Stimulated activated naive CD8-positive, alpha-beta T cell treated with anti-CD3 and anti-CD28 coated beads, Interleukin-15, Interleukin-2, amounts not matched to agents 100 ng/mL and 50 ng/mL, for 24 hours (primary cell): Measurements from ENCODE around the gene YAP1.
"Not testable (repeated sequence)": the region's sequence is repeated elsewhere in the genome, so short reads cannot be mapped to it uniquely, and the experiment has no call there.

Source experiments
- H3K27ac Mint-ChIP-seq: one replicate; pipeline ENCODE4 v1.8.0; 2021; ENCODE audit warnings: mild to moderate bottlenecking, mixed read lengths
- H3K27me3 Mint-ChIP-seq: one replicate; pipeline ENCODE4 v1.8.0; 2021; ENCODE audit warnings: mixed read lengths
- H3K36me3 Mint-ChIP-seq: one replicate; pipeline ENCODE4 v1.8.0; 2021; ENCODE audit warnings: low read depth, mixed read lengths
- H3K4me1 Mint-ChIP-seq: one replicate; pipeline ENCODE4 v1.8.0; 2021; ENCODE audit warnings: low read depth, mixed read lengths
- H3K4me3 Mint-ChIP-seq: one replicate; pipeline ENCODE4 v1.8.0; 2021; ENCODE audit warnings: mild to moderate bottlenecking, mixed read lengths
- H3K9me3 Mint-ChIP-seq: one replicate; pipeline ENCODE4 v1.8.0; 2021; ENCODE audit warnings: mixed read lengths

YAP1 gene

DNA sequence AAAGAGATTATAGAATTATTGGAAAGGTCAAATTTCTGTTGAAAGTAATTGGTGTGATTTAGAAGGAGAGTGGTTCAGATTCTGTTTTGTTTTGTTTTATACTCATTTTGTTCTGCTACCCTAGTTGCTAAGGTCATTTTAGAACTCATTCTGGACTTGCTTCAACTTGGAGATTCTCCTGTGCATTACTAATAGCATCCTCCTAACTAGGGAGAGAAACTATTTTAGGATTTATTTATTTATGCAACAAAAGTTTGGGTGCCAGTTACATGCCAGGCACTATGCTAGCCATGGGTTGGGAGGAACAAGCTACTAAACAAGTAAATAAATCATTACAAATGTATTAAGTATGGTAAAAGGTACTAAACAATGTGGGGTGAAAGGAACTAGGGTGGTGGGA, 84.0 kb downstream of the YAP1 start:
- Mint-ChIP-seq H3K27me3 (peaks cover 29% of the 10 kb centered on the region), H3K36me3 (no peaks in the 10 kb centered on the region), H3K27ac (no peak overlapping the region), H3K9me3 (no peaks in the 10 kb centered on the region), H3K4me3 (no peak overlapping the region), H3K4me1 (no peaks in the 10 kb centered on the region)

DNA sequence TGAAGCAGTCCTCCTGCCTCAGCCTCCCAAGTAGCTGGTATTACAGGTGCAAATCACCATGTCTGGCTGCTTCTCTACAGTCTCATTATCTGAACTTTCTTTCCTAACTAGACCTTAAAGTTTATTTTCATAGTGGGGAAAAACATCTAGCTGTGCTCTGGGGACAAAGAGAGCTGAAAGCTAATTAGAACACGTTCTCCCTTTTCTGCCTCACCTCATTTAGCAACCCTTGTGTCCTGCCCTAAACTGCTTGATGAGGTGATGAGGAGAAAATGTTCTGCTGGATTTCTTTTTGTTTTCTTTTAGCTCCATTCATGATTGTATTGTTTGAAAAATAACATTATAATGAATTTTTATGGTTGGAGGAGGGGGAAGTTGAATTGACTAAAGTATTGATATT, 84.7 kb downstream of the YAP1 start:
- H3K4me3 Mint-ChIP-seq: no peak overlapping the region
- no peaks in the 10 kb centered on the region for H3K9me3 Mint-ChIP-seq
- H3K27me3 Mint-ChIP-seq: peaks cover 31% of the 10 kb centered on the region
- no peak overlapping the region for H3K27ac Mint-ChIP-seq
- no peaks in the 10 kb centered on the region for H3K36me3 Mint-ChIP-seq
- H3K4me1 Mint-ChIP-seq: no peaks in the 10 kb centered on the region

DNA sequence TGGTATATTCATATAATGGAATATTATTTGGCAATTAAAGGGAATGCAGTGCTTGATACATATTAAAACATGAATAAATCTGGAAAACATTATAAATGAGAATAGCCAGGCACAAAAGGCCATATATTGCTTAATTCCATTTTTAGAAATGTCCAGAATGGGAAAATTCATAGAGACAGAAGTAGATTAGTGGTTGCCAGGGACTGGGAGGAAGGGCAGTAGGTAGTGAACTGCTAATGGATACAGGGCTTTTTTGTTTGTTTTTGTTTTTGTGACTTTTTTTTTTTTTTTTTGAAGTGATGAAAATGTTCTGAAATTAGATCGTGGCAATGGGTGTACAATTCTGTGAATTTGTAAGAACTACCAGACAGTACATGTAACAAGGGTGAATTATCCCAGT, 86.1 kb downstream of the YAP1 start:
- Mint-ChIP-seq H3K4me1 (no peaks in the 10 kb centered on the region), H3K27ac (no peak overlapping the region), H3K4me3 (no peak overlapping the region), H3K9me3 (no peaks in the 10 kb centered on the region), H3K27me3 (peaks cover 35% of the 10 kb centered on the region), H3K36me3 (no peaks in the 10 kb centered on the region)

DNA sequence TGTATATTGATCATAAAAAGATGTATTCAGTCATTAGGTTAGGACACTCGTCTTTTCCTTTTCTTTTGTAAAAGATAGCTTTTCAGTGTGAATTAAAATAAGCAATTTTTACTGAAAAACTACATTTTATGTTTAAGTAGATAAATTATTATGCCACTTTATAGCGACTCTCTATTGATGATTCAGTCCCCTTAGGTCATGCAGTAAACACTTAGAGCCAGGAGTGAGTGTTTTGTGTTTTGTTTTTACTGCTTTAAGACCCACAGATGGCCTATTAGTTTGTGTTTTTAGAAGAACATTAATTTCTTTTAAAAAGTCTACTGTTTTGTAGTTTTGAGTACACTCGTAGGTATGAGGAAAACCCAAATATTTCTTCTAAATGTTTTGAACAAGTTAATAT, 86.6 kb downstream of the YAP1 start:
- Mint-ChIP-seq H3K36me3 (no peaks in the 10 kb centered on the region), H3K9me3 (no peaks in the 10 kb centered on the region), H3K4me3 (no peak overlapping the region)

DNA sequence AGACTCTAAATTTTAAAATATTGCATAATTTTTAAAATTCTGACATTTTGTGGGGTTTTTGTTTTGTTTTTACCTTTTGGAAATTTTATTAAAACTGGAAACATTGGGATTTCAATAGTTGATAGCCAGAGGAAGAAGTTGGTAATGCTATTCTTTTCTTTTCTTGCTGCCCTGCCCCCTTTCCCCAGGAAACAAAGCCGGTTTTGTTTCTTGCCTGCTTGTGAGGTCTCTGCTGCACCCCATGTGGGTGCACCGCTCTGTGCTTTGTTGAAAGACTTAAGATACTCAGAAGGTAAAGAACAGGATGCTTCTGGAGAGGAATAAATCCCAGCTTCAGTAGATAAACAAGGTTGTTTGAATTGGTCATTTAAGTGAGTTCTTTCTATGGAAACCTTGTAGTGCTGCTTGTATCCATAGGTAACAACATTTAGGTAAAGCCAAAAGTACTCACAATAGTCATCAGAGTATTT, 87.5 kb downstream of the YAP1 start:
- H3K27ac Mint-ChIP-seq: no peak overlapping the region
- no peak overlapping the region for H3K4me3 Mint-ChIP-seq
- H3K36me3 Mint-ChIP-seq: no peaks in the 10 kb centered on the region
- no peaks in the 10 kb centered on the region for H3K4me1 Mint-ChIP-seq
- H3K27me3 Mint-ChIP-seq: peaks cover 35% of the 10 kb centered on the region
- no peaks in the 10 kb centered on the region for H3K9me3 Mint-ChIP-seq

More for the DNA sequence above, 86.6 kb downstream of the YAP1 start:
- Mint-ChIP-seq H3K27ac (no peak overlapping the region), H3K27me3 (peaks cover 35% of the 10 kb centered on the region), H3K4me1 (no peaks in the 10 kb centered on the region)

DNA sequence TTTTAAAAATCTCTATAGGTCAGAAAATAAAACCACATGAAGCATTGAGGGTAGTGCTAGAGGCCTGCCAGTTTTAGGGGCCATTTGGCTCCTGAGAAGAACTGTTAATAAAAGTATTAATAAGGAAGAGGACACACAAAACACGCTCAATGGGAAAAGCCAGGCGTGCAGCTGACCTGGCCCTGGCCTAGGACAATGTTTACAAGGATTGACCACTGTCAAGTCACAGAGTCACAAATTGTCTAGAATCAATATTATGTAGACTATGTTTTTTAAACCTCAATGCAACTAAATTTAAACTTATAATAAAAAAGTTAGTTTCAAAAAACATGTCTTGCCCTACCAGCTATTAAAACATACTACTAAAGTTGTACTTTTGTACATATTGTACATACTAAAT, 89.4 kb downstream of the YAP1 start:
- Mint-ChIP-seq H3K27me3 (peaks cover 41% of the 10 kb centered on the region), H3K9me3 (no peaks in the 10 kb centered on the region), H3K4me3 (no peak overlapping the region), H3K27ac (no peak overlapping the region), H3K36me3 (no peaks in the 10 kb centered on the region), H3K4me1 (no peaks in the 10 kb centered on the region)

DNA sequence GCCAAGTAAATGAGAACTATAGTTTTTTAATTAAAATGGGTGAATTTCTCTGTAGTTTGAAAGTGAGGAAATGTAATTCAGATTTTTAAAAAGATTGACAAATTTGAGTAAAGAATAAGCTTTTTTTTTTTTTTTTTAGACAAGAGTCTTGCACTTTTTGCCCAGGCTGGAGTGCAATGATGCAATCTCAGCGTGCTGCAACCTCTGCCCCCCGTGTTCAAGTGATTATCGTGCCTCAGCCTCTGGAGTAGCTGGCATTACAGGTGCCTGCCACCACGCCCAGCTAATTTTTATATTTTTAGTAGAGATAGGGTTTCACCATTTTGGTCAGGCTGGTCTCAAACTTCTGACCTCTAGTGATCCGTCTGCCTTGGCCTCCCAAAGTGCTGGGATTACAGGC, 90.1 kb downstream of the YAP1 start:
- H3K9me3 Mint-ChIP-seq, H3K4me3 Mint-ChIP-seq, H3K4me1 Mint-ChIP-seq, H3K36me3 Mint-ChIP-seq, H3K27ac Mint-ChIP-seq: not testable (repeated sequence)
- H3K27me3 Mint-ChIP-seq: peaks cover 41% of the 10 kb centered on the region

DNA sequence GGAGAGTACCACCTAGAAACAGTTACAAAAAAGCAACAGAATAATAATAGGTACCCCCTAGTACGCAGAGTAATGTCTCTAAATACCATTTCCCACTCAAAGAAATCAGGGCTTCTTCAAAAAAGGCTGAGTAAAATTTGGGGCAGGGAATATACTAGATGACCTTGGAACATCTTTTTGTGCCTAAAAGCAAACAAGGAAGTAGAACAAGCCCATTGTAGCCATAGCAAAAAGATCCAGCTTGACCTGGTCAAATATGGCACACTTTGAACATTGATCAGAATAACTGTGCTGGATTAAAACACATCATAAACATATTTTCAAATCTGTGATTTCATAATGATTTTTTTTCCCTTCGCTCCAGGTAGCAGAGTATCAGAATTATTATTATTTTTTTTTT, 91.5 kb downstream of the YAP1 start:
- peaks cover 40% of the 10 kb centered on the region for H3K27me3 Mint-ChIP-seq
- H3K4me3 Mint-ChIP-seq: no peak overlapping the region
- no peaks in the 10 kb centered on the region for H3K36me3 Mint-ChIP-seq
- no peak overlapping the region for H3K27ac Mint-ChIP-seq
- H3K9me3 Mint-ChIP-seq: no peaks in the 10 kb centered on the region
- H3K4me1 Mint-ChIP-seq: no peaks in the 10 kb centered on the region

DNA sequence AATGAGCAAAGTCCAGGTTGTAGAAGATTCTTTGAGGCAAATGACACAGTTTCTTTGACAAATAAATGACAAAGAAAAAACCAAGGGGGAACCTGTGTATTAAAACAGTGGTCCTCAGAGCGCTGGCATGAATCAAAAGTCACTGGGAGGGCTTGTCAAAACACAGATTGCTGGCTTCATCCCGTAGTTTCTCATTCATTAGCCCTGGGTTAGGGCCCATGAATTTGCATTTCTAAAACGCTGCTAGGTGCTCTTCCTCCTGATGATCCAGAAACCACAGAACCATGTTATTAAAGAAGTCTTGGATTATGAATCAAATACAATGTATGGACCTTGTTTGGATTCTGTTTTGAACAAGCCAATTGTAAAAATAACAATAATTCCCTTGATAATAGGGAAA, 92.7 kb downstream of the YAP1 start:
- Mint-ChIP-seq H3K27me3 (peaks cover 41% of the 10 kb centered on the region), H3K4me1 (no peaks in the 10 kb centered on the region), H3K4me3 (no peak overlapping the region), H3K27ac (no peak overlapping the region), H3K36me3 (no peaks in the 10 kb centered on the region), H3K9me3 (no peaks in the 10 kb centered on the region)

DNA sequence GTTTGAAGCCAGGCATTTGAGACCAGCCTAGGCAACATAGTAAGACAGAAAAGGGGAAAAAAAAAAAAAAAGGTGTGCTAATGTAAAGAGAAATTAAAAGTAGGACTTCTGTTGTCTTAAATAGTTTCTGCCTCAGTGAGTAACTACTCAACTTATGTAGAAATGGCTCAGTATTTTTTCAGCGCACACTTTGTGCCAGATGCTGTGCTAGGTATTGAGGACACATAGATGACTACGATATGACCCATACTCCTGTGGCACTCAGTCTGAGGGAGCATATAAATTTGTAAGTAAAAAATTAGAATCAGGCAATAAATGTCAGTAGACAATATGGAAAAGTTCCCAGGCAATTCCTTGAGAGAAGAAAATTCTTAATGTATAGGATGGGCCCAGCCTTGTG, 93.9 kb downstream of the YAP1 start:
- Mint-ChIP-seq H3K27ac (no peak overlapping the region), H3K27me3 (peaks cover 39% of the 10 kb centered on the region), H3K9me3 (no peaks in the 10 kb centered on the region), H3K36me3 (no peaks in the 10 kb centered on the region), H3K4me1 (no peaks in the 10 kb centered on the region), H3K4me3 (no peak overlapping the region)

DNA sequence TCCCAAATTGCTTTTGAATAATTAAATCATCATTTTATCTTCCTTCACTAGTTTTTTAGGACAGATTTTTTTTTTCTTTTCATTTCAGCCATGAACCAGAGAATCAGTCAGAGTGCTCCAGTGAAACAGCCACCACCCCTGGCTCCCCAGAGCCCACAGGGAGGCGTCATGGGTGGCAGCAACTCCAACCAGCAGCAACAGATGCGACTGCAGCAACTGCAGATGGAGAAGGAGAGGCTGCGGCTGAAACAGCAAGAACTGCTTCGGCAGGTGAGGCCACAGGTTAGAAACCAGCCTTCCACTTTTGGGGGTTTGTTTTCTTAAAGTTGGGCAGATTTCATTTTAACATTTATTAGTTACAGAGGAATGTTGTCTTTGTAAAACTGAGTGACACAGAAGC, 95.6 kb downstream of the YAP1 start:
- peaks cover 42% of the 10 kb centered on the region for H3K27me3 Mint-ChIP-seq
- no peak overlapping the region for H3K27ac Mint-ChIP-seq
- no peaks in the 10 kb centered on the region for H3K9me3 Mint-ChIP-seq
- H3K36me3 Mint-ChIP-seq: no peaks in the 10 kb centered on the region
- H3K4me1 Mint-ChIP-seq: no peaks in the 10 kb centered on the region
- H3K4me3 Mint-ChIP-seq: no peak overlapping the region

DNA sequence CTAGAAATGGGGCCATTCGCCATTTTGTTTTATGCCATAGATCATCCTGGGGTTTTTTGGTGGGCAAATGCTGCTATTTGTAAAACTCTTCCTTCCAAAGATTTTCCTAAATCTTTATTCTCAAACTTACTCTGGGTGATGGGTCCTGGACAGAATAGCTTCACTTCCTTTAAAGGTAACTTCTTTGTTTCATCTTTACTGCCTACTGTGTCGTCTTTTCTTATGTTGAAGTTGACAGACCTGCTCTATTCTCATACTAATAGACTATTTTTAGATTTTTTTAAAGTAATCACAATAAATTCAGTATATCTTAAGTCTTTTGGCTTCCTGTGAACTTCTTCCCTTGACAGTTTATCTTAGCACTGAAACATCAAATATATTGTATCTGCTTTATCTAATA, 98.6 kb downstream of the YAP1 start:
- no peaks in the 10 kb centered on the region for H3K9me3 Mint-ChIP-seq
- H3K36me3 Mint-ChIP-seq: no peaks in the 10 kb centered on the region
- H3K4me3 Mint-ChIP-seq: no peak overlapping the region
- peaks cover 38% of the 10 kb centered on the region for H3K27me3 Mint-ChIP-seq
- no peaks in the 10 kb centered on the region for H3K4me1 Mint-ChIP-seq
- H3K27ac Mint-ChIP-seq: no peak overlapping the region

DNA sequence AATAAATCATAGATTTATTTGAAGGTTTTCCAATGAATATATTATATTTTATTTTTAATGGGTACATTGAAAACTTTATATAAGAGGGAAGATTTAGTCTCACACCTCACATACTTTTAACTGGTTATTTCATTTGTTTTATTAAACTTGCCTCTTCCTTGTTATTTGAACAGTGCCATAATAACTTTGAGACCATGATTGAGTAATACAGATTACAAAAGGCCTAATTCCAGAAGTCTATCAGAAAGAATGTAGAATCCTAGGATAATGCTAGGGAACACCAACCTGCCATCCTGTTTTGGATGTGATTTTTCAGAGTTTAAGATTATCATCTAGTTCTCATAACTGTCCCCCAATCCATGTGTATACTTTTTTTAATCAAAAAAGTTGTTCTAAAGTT, 104.4 kb downstream of the YAP1 start:
- no peaks in the 10 kb centered on the region for H3K4me1 Mint-ChIP-seq
- peaks cover 19% of the 10 kb centered on the region for H3K27me3 Mint-ChIP-seq
- H3K36me3 Mint-ChIP-seq: no peaks in the 10 kb centered on the region
- no peak overlapping the region for H3K4me3 Mint-ChIP-seq
- no peak overlapping the region for H3K27ac Mint-ChIP-seq
- H3K9me3 Mint-ChIP-seq: no peaks in the 10 kb centered on the region

DNA sequence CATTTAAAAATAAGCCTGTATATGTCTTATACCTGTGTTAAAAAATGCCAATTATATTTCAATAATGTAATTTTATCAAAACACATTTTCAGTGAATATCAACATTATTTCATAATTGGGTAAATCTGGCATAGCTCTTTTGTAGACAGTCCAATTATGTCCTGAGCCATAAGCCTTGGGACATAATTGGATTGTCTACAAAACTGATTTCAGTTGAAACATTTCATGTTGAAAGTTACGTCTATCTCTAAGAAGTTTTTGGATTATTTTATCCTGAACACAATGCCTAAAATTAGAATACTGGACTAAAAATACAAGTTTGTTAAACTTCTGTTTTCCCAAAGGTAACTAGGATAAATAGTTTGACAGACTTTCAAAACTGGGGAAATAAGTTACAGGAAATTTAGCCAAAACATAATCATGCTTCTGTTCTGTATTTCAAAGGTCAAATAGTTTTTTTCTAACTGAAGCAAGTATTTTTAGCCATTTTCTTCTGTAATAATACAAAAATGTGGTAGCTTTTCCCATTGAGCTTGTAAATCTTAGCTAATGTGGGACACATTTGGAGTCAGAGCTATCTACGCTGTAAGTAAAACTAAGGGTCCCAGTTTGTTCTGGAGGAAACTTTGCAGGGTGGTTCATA, 106.3 kb downstream of the YAP1 start:
- Mint-ChIP-seq H3K4me1 (no peaks in the 10 kb centered on the region), H3K9me3 (no peaks in the 10 kb centered on the region), H3K4me3 (no peak overlapping the region), H3K36me3 (no peaks in the 10 kb centered on the region), H3K27me3 (peaks cover 12% of the 10 kb centered on the region), H3K27ac (no peak overlapping the region)

DNA sequence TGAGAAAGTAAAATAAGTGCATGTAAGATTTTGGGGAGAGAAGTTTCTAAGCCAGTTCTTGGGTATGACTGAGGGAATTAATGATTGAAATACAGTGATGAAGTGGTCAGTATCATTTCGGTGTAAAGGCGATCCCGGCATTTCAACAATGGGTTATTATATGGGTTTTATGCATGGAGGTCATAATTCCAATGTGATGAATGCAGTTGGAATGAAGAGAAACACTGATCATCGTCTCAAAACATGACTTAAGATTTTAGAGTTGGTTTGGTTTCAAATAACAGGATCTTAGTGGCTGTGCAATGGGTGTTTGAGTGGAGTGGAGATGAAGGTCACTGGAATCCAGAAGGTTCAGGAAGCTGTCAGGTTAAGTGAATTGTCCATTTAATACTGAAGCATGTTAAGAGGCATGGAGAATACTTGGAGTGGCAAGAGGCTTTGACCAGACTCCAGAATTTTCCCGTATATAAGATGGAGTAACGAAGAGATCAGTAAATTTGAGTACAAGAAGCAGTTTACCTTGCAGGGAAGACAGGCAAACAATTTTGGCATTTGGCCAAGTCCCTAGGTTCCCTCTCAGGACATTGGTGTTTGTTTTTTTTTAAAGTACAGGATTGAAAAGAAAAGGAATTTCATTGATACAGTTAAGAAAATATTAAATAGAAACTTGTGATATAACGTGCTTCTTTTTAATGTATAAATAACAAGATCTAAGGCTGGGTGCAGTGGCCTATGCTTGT, 110.7 kb downstream of the YAP1 start:
- Mint-ChIP-seq H3K36me3 (no peaks in the 10 kb centered on the region), H3K9me3 (no peaks in the 10 kb centered on the region), H3K4me1 (no peaks in the 10 kb centered on the region), H3K27ac (no peak overlapping the region), H3K4me3 (no peak overlapping the region), H3K27me3 (peaks cover 5% of the 10 kb centered on the region)

DNA sequence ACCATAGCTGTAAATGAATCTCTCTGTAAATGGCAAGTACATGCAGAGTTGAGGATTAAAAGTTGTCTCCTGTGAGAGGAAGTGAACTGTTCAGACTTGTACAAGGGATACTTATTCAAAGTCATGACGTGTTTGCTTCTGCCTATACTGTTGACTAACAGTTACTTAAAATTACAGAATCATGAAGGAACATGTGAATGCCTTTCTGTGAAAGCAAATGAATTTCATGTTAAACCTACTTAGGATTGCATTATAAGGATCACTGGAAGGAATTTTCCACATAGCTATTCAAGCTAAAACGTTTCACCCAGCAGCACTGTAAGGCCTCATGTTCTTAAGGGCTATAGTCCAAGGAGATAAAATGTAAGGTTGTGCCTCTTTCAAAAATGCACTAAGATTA, 113.6 kb downstream of the YAP1 start:
- no peak overlapping the region for H3K27ac Mint-ChIP-seq
- H3K36me3 Mint-ChIP-seq: no peaks in the 10 kb centered on the region
- no peak overlapping the region for H3K4me3 Mint-ChIP-seq
- H3K9me3 Mint-ChIP-seq: no peaks in the 10 kb centered on the region
- peaks cover 6% of the 10 kb centered on the region for H3K27me3 Mint-ChIP-seq
- H3K4me1 Mint-ChIP-seq: no peaks in the 10 kb centered on the region
